ENCODE results near the gene CMTM1. TPM values are rescaled to one million over a fixed set of nuclear protein-coding genes. Genes with fewer than 3 reads are reported as not detected.
A peak's percentile ranks its signal among the peaks of the same experiment; 100 is the strongest.

Gene CMTM1
- total RNA-seq, 1 donor from 2014 or later: 4.3 TPM

GRCh38 chr16:66618588-66619375, 52.5 kb downstream of the CMTM1 start:
- no peaks in the 10 kb centered on the region for H3K36me3 ChIP-seq (ENCODE audit: control insufficient read depth, insufficient read depth, low read length)
- no peaks in the 10 kb centered on the region for H3K27me3 ChIP-seq (ENCODE audit: control insufficient read depth, insufficient read depth, low read length)
- DNase-seq (ENCODE audit: low read depth): peak; percentile 96
- H3K4me3 ChIP-seq (ENCODE audit: low read depth, low read length): no peak overlapping the region
- no peak for TF ChIP-seq CTCF (IDR thresholded peaks at IDR 0.05; ENCODE audit: insufficient read depth, low read length, poor library complexity, severe bottlenecking)

GRCh38 chr16:66619534-66620428, 53.5 kb downstream of the CMTM1 start:
- H3K27me3 ChIP-seq (ENCODE audit: control insufficient read depth, insufficient read depth, low read length): no peaks in the 10 kb centered on the region
- no peak overlapping the region for H3K4me3 ChIP-seq (ENCODE audit: low read depth, low read length)
- no peaks in the 10 kb centered on the region for H3K36me3 ChIP-seq (ENCODE audit: control insufficient read depth, insufficient read depth, low read length)
- no peak for TF ChIP-seq CTCF (IDR thresholded peaks at IDR 0.05; ENCODE audit: insufficient read depth, low read length, poor library complexity, severe bottlenecking)
- peak; percentile 41 for DNase-seq (ENCODE audit: low read depth)

DNA sequence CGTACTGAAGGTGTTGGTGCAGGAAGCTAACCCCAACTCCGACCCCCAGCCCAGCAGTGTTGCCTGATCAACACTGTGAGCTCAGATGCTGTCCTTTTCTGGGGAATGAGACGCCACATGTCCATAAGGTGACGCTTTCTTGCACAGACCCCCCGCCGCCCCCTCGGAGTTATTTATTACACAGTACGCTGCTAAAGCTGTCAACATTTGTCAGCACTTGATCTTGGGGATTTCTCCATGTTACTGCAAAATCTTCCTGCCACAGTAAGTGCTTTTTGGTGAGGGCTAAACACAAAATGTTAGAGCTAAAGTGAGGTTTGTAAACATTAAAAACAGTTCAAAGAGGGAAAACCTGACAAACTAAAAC, 54.2 kb downstream of the CMTM1 start:
- TF ChIP-seq CTCF (IDR thresholded peaks at IDR 0.05; ENCODE audit: insufficient read depth, low read length, poor library complexity, severe bottlenecking): no peak
- H3K4me3 ChIP-seq (ENCODE audit: low read depth, low read length): no peak overlapping the region
- H3K36me3 ChIP-seq (ENCODE audit: control insufficient read depth, insufficient read depth, low read length): no peaks in the 10 kb centered on the region
- no peak for DNase-seq (ENCODE audit: low read depth)
- no peaks in the 10 kb centered on the region for H3K27me3 ChIP-seq (ENCODE audit: control insufficient read depth, insufficient read depth, low read length)

DNA sequence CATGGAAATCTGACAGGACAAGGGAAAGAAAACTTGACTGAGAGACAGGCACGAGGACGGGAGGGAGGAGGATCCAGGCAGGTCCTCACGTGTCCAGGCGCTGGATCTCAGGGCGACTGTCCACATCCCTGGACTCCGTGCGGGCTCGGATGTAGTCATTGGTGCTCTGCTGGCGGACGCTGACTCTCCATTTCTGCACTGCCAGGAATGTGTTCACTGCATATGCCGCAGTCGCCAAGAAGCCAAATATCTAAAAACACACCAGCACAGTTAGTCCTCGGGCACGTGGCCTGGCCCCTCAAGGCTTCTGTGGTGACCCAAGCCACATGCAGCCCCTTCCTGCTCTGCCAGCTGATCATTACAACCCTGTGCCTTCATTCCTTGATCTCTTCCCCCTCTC, 55.7 kb downstream of the CMTM1 start:
- Histone ChIP-seq H3K27me3 (ENCODE audit: control insufficient read depth, insufficient read depth, low read length) (no peaks in the 10 kb centered on the region), H3K36me3 (ENCODE audit: control insufficient read depth, insufficient read depth, low read length) (no peaks in the 10 kb centered on the region)

GRCh38 chr16:66622863-66623262, 56.6 kb downstream of the CMTM1 start:
- Histone ChIP-seq H3K27me3 (ENCODE audit: control insufficient read depth, insufficient read depth, low read length) (no peaks in the 10 kb centered on the region), H3K4me3 (ENCODE audit: low read depth, low read length) (no peak overlapping the region), H3K36me3 (ENCODE audit: control insufficient read depth, insufficient read depth, low read length) (no peaks in the 10 kb centered on the region)
- DNase-seq (ENCODE audit: low read depth): no peak
- no peak for TF ChIP-seq CTCF (IDR thresholded peaks at IDR 0.05; ENCODE audit: insufficient read depth, low read length, poor library complexity, severe bottlenecking)

More for the DNA sequence above, 55.7 kb downstream of the CMTM1 start:
- H3K4me3 ChIP-seq (ENCODE audit: low read depth, low read length): no peak overlapping the region
- no peak for TF ChIP-seq CTCF (IDR thresholded peaks at IDR 0.05; ENCODE audit: insufficient read depth, low read length, poor library complexity, severe bottlenecking)
- no peak for DNase-seq (ENCODE audit: low read depth)
